WTC11 (cell line): ENCODE measurements around the gene LUC7L3. TPM values are rescaled to one million over a fixed set of nuclear protein-coding genes. Genes with fewer than 3 reads are reported as not detected.
A peak's percentile ranks its signal among the peaks of the same experiment; 100 is the strongest.

ENCODE experiments used
- ATAC-seq: fragments of 200-7000 bp; cut with Tn5 transposase; 2 replicates; pipeline ENCODE4 v1.10.0; 2021; ENCODE audit warnings: mild to moderate bottlenecking, moderate library complexity
- CTCF ChIA-PET: fragments of 300-600 bp; sonication (Branson Sonifier 250); formaldehyde crosslinking; loops from one replicate; lab custom pipeline; 2021; ENCODE audit warnings: antibody characterized with exemption; lab: Charles Lee
- POLR2A ChIA-PET: fragments of 350-600 bp; sonication (Branson Sonifier 250); formaldehyde crosslinking; loops from one replicate; lab custom pipeline; 2021; ENCODE audit warnings: antibody characterized with exemption; lab: Charles Lee
- DNase-seq: peaks from one replicate; pipeline ENCODE4 v3.0.0; 2021; ENCODE audit warnings: low spot score
- H3K27ac Mint-ChIP-seq: 2 replicates; pipeline ENCODE4 v1.8.0; 2021; ENCODE audit warnings: mixed read lengths
- H3K27me3 Mint-ChIP-seq: 2 replicates; pipeline ENCODE4 v1.8.0; 2021; ENCODE audit warnings: low read depth, mild to moderate bottlenecking, moderate library complexity, mixed read lengths
- H3K36me3 Mint-ChIP-seq: 2 replicates; pipeline ENCODE4 v1.8.0; 2021; ENCODE audit warnings: mixed read lengths
- H3K4me1 Mint-ChIP-seq: 2 replicates; pipeline ENCODE4 v1.8.0; 2022; ENCODE audit warnings: mixed read lengths
- H3K4me3 Mint-ChIP-seq: 2 replicates; pipeline ENCODE4 v1.8.0; 2021; ENCODE audit warnings: mild to moderate bottlenecking, moderate library complexity, mixed read lengths
- H3K9me3 Mint-ChIP-seq: 2 replicates; pipeline ENCODE4 v1.8.0; 2021; ENCODE audit warnings: mixed read lengths
- ATF3 ChIP-seq: sonication (generic); formaldehyde crosslinking; conservative IDR thresholded peaks from 2 replicates; pipeline ENCODE4 v1.8.1; 2022; ENCODE audit warnings: mild to moderate bottlenecking, missing genetic modification reagents
- ATF6 ChIP-seq: sonication (generic); formaldehyde crosslinking; IDR thresholded peaks from 2 replicates; pipeline ENCODE4 v1.8.1; 2023; ENCODE audit warnings: mild to moderate bottlenecking, missing genetic modification reagents
- ELF4 ChIP-seq: sonication (generic); formaldehyde crosslinking; IDR thresholded peaks from 2 replicates; pipeline ENCODE4 v1.8.1; 2022; ENCODE audit warnings: low read depth, mild to moderate bottlenecking, moderate library complexity, missing genetic modification reagents
- FOXJ3 ChIP-seq: sonication (generic); formaldehyde crosslinking; IDR thresholded peaks from 2 replicates; pipeline ENCODE4 v1.9.0; 2021; ENCODE audit warnings: missing genetic modification reagents, mild to moderate bottlenecking, borderline replicate concordance
- FOXP1 ChIP-seq: sonication (generic); formaldehyde crosslinking; IDR thresholded peaks from 2 replicates; pipeline ENCODE4 v1.8.0; 2022; ENCODE audit warnings: missing genetic modification reagents, mild to moderate bottlenecking, moderate library complexity, borderline replicate concordance
- IRF2 ChIP-seq: sonication (generic); formaldehyde crosslinking; IDR thresholded peaks from 2 replicates; pipeline ENCODE4 v1.8.0; 2022; ENCODE audit warnings: low read depth, missing genetic modification reagents, borderline replicate concordance
- MAX ChIP-seq: sonication (generic); formaldehyde crosslinking; IDR thresholded peaks from 2 replicates; pipeline ENCODE4 v1.8.0; 2022; ENCODE audit warnings: mild to moderate bottlenecking, missing genetic modification reagents
- MLX ChIP-seq: sonication (generic); formaldehyde crosslinking; IDR thresholded peaks from 2 replicates; pipeline ENCODE4 v1.8.1; 2023; ENCODE audit warnings: mild to moderate bottlenecking, missing genetic modification reagents, moderate library complexity
- PRRX2 ChIP-seq: fragments of 250-450 bp; sonication (Bioruptor Pico); IDR thresholded peaks from 2 replicates; pipeline ENCODE4 v1.8.0; 2021; ENCODE audit warnings: mild to moderate bottlenecking
- SMAD4 ChIP-seq: sonication (generic); formaldehyde crosslinking; IDR thresholded peaks from 2 replicates; pipeline ENCODE4 v1.8.0; 2022; ENCODE audit warnings: mild to moderate bottlenecking, missing genetic modification reagents
- STAT6 ChIP-seq: sonication (generic); formaldehyde crosslinking; conservative IDR thresholded peaks from 2 replicates; pipeline ENCODE4 v1.8.1; 2023; ENCODE audit warnings: mild to moderate bottlenecking, low read depth, missing genetic modification reagents, moderate library complexity
- TP53 ChIP-seq: sonication (generic); formaldehyde crosslinking; IDR thresholded peaks from 2 replicates; pipeline ENCODE4 v1.8.1; 2023; ENCODE audit warnings: mild to moderate bottlenecking, missing genetic modification reagents
- ZNF121 ChIP-seq: sonication (generic); formaldehyde crosslinking; IDR thresholded peaks from 2 replicates; pipeline ENCODE4 v1.8.0; 2023; ENCODE audit warnings: missing genetic modification reagents
- ZNF138 ChIP-seq: sonication (generic); formaldehyde crosslinking; conservative IDR thresholded peaks from 2 replicates; pipeline ENCODE4 v1.8.1; 2022; ENCODE audit warnings: mild to moderate bottlenecking, moderate library complexity, missing genetic modification reagents
- ZNF416 ChIP-seq: fragments of 250-450 bp; sonication (Bioruptor Pico); IDR thresholded peaks from 2 replicates; pipeline ENCODE4 v1.9.0; 2021; ENCODE audit warnings: mild to moderate bottlenecking, inconsistent platforms
- ZNF532 ChIP-seq: fragments of 250-450 bp; sonication (Bioruptor Pico); IDR thresholded peaks from 2 replicates; pipeline ENCODE4 v1.9.0; 2021; ENCODE audit warnings: mild to moderate bottlenecking, borderline replicate concordance
- total RNA-seq: library from RNA; stranded (reverse); gene quantifications from 3 replicates; pipeline ENCODE4 v1.2.3, GENCODE V29; 2021

Gene LUC7L3
- total RNA-seq, 1 experiment from 2014 or later = 190 TPM

- TF ChIP-seq ATF6 = no peak
Observed at GRCh38 chr17:50689956-50690886, 29.2 kb upstream of the LUC7L3 start (continued).

- POLR2A ChIA-PET = interaction anchor here (0.6 to 1.2 kb wide), 3 partner anchors 15 to 68 kb away, joined by 3 to 4 read pairs (median 3); no protein-coding TSS in a partner anchor
- Mint-ChIP-seq H3K4me3 (no peak overlapping the region), H3K27me3 (no peaks in the 10 kb centered on the region), H3K27ac (peak overlapping the region; percentile 19; the same call in 1 of the 2 replicates), H3K36me3 (peaks cover 17% of the 10 kb centered on the region)
- CTCF ChIA-PET = interaction anchor here (0.6 to 2.8 kb wide), 7 partner anchors 14 to 190 kb away, joined by 3 to 13 read pairs (median 3); no protein-coding TSS in a partner anchor
- TF ChIP-seq MAX (no peak), PRRX2 (CRISPR knock-in tag) (no peak), FOXJ3 (no peak), ZNF532 (no peak), TP53 (no peak), ZNF121 (no peak), FOXP1 (no peak), ELF4 (CRISPR knock-in tag) (no peak), ZNF138 (CRISPR knock-in tag) (no peak), STAT6 (CRISPR knock-in tag) (no peak), ZNF416 (CRISPR knock-in tag) (no peak), MLX (CRISPR knock-in tag) (no peak), SMAD4 (CRISPR knock-in tag) (no peak), ATF3 (CRISPR knock-in tag) (no peak), IRF2 (CRISPR knock-in tag) (no peak)
- TF ChIP-seq, all 79 proteins: peak for 0
- no peak for ATAC-seq
- peaks cover 18% of the 10 kb centered on the region for H3K4me1 Mint-ChIP-seq
- H3K9me3 Mint-ChIP-seq = no peaks in the 10 kb centered on the region
- DNase-seq = no peak
Observed at GRCh38 chr17:50690887-50691549, 28.4 kb upstream of the LUC7L3 start.
